ENCODE data around the gene ATP2A3.

GRCh38 chr17:3955673-3955988 lies 8.6 kb downstream of the ATP2A3 start:
- TF ChIP-seq, protein P1, sequence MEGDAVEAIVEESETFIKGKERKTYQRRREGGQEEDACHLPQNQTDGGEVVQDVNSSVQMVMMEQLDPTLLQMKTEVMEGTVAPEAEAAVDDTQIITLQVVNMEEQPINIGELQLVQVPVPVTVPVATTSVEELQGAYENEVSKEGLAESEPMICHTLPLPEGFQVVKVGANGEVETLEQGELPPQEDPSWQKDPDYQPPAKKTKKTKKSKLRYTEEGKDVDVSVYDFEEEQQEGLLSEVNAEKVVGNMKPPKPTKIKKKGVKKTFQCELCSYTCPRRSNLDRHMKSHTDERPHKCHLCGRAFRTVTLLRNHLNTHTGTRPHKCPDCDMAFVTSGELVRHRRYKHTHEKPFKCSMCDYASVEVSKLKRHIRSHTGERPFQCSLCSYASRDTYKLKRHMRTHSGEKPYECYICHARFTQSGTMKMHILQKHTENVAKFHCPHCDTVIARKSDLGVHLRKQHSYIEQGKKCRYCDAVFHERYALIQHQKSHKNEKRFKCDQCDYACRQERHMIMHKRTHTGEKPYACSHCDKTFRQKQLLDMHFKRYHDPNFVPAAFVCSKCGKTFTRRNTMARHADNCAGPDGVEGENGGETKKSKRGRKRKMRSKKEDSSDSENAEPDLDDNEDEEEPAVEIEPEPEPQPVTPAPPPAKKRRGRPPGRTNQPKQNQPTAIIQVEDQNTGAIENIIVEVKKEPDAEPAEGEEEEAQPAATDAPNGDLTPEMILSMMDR (IDR thresholded peaks at IDR 0.05; ENCODE audit: poor library complexity) = no peak
- TF ChIP-seq EZH2 (IDR thresholded peaks at IDR 0.05; ENCODE audit: borderline replicate concordance) (no peak), EZH2phosphoT487 (IDR thresholded peaks at IDR 0.05; ENCODE audit: low read depth, severe bottlenecking, unreplicated experiment) (no peak)

Measured in hepatocyte (in vitro differentiated cells).